ENCODE results near the gene KHDRBS2. TPM values are rescaled to one million over a fixed set of nuclear protein-coding genes. Genes with fewer than 3 reads are reported as not detected.

Gene KHDRBS2
- total RNA-seq, 2 experiments from 2014 or later = not detected

- H3K27ac ChIP-seq (ENCODE audit: low read depth in 1 of 2, low read length in 2 of 2) = no peak overlapping the region
- peaks cover 4% of the 10 kb centered on the region for H3K9me3 Mint-ChIP-seq
- intact Hi-C loops (cut with DNase I, micrococcal nuclease) = no loop called here
- TF ChIP-seq CTCF (IDR thresholded peaks at IDR 0.05) = no peak
- DNase-seq (no peak), ATAC-seq (ENCODE audit: poor library complexity) (no peak)
- H3K36me3 Mint-ChIP-seq (ENCODE audit: low read depth) = no peaks in the 10 kb centered on the region
- H3K27me3 Mint-ChIP-seq = no peaks in the 10 kb centered on the region
- no peaks in the 10 kb centered on the region for H3K4me1 Mint-ChIP-seq (ENCODE audit: low read depth)
- H3K36me3 ChIP-seq (ENCODE audit: insufficient read depth, low read length) = no peaks in the 10 kb centered on the region
- ChIA-PET CTCF (no interaction called here), POLR2A (no interaction called here)
- no peaks in the 10 kb centered on the region for H3K4me1 ChIP-seq (ENCODE audit: insufficient read depth, low read length)
- no peak overlapping the region for H3K4me3 Mint-ChIP-seq
- peaks cover 0 to under 1% of the 10 kb centered on the region in 2 experiments for H3K9me3 ChIP-seq (ENCODE audit: control insufficient read depth in 1 of 2, insufficient read depth in 1 of 2, low read length in 2 of 2)
- no peaks in the 10 kb centered on the region for H3K27me3 ChIP-seq (ENCODE audit: control insufficient read depth in 1 of 2, insufficient read depth in 2 of 2, low read length in 2 of 2)
- no peak overlapping the region for H3K4me3 ChIP-seq (ENCODE audit: low read length)
- H3K27ac Mint-ChIP-seq = no peak overlapping the region
Observed at GRCh38 chr6:62045502-62045901, 240.5 kb downstream of the KHDRBS2 start.

- Mint-ChIP-seq H3K4me3 (no peak overlapping the region), H3K9me3 (peaks cover 4% of the 10 kb centered on the region), H3K27me3 (no peaks in the 10 kb centered on the region), H3K36me3 (ENCODE audit: low read depth) (no peaks in the 10 kb centered on the region), H3K4me1 (ENCODE audit: low read depth) (no peaks in the 10 kb centered on the region), H3K27ac (no peak overlapping the region)
- DNase-seq (no peak), ATAC-seq (ENCODE audit: poor library complexity) (no peak)
- Histone ChIP-seq H3K36me3 (ENCODE audit: insufficient read depth, low read length) (no peaks in the 10 kb centered on the region), H3K27me3 (ENCODE audit: control insufficient read depth in 1 of 2, insufficient read depth in 2 of 2, low read length in 2 of 2) (no peaks in the 10 kb centered on the region), H3K4me3 (ENCODE audit: low read length) (no peak overlapping the region), H3K9me3 (ENCODE audit: control insufficient read depth in 1 of 2, insufficient read depth in 1 of 2, low read length in 2 of 2) (no peaks in the 10 kb centered on the region), H3K4me1 (ENCODE audit: insufficient read depth, low read length) (no peaks in the 10 kb centered on the region), H3K27ac (ENCODE audit: low read depth in 1 of 2, low read length in 2 of 2) (no peak overlapping the region)
- POLR2A ChIA-PET = no interaction called here
- TF ChIP-seq CTCF (IDR thresholded peaks at IDR 0.05) = no peak
- CTCF ChIA-PET = interaction anchor here (1.1 kb wide), 1 partner anchor 24 kb away, joined by 3 read pairs; no protein-coding TSS in a partner anchor
- intact Hi-C loops (cut with DNase I, micrococcal nuclease) = no loop called here
Observed at GRCh38 chr6:62043084-62043483, 242.9 kb downstream of the KHDRBS2 start.

- H3K4me1 ChIP-seq (ENCODE audit: insufficient read depth, low read length) = no peaks in the 10 kb centered on the region
- ATAC-seq (ENCODE audit: poor library complexity) = no peak
- H3K27me3 ChIP-seq (ENCODE audit: control insufficient read depth in 1 of 2, insufficient read depth in 2 of 2, low read length in 2 of 2) = no peaks in the 10 kb centered on the region
- Mint-ChIP-seq H3K36me3 (ENCODE audit: low read depth) (no peaks in the 10 kb centered on the region), H3K9me3 (peaks cover 4% of the 10 kb centered on the region), H3K4me1 (ENCODE audit: low read depth) (no peaks in the 10 kb centered on the region), H3K27me3 (no peaks in the 10 kb centered on the region), H3K27ac (no peak overlapping the region), H3K4me3 (no peak overlapping the region)
- H3K4me3 ChIP-seq (ENCODE audit: low read length) = no peak overlapping the region
- ChIA-PET POLR2A (no interaction called here), CTCF (no interaction called here)
- intact Hi-C loops (cut with DNase I, micrococcal nuclease) = no loop called here
- H3K36me3 ChIP-seq (ENCODE audit: insufficient read depth, low read length) = no peaks in the 10 kb centered on the region
- H3K9me3 ChIP-seq (ENCODE audit: control insufficient read depth in 1 of 2, insufficient read depth in 1 of 2, low read length in 2 of 2) = no peaks in the 10 kb centered on the region
- TF ChIP-seq CTCF (IDR thresholded peaks at IDR 0.05) = no peak
- DNase-seq = no peak
- H3K27ac ChIP-seq (ENCODE audit: low read depth in 1 of 2, low read length in 2 of 2) = no peak overlapping the region
Observed at GRCh38 chr6:62042429-62042828, 243.6 kb downstream of the KHDRBS2 start.
